GM15510 (cell line): ENCODE data around the gene B3GAT1.

Experiments used
- POLR2A ChIP-seq: IDR thresholded peaks from 3 replicates; pipeline ENCODE4 v1.6.1; 2011; ENCODE audit warnings: borderline replicate concordance; ENCODE audit not compliant: insufficient read length; ENCODE audit errors: extremely low read depth

Gene B3GAT1

GRCh38 chr11:134376150-134376921 is 35.7 kb downstream of the B3GAT1 start:
- TF ChIP-seq POLR2A = no peak

- TF ChIP-seq POLR2A = no peak
Measured at GRCh38 chr11:134374891-134375550, 37.0 kb downstream of the B3GAT1 start.

- TF ChIP-seq POLR2A = no peak
Measured at GRCh38 chr11:134374171-134374570, 37.9 kb downstream of the B3GAT1 start.

- TF ChIP-seq POLR2A = no peak
Measured at GRCh38 chr11:134373591-134374052, 38.4 kb downstream of the B3GAT1 start.

- TF ChIP-seq POLR2A = no peak
Measured at GRCh38 chr11:134372961-134373360, 39.1 kb downstream of the B3GAT1 start.

- TF ChIP-seq POLR2A = no peak
Measured at GRCh38 chr11:134372536-134372935, 39.5 kb downstream of the B3GAT1 start.

GRCh38 chr11:134371436-134372185 is 40.4 kb downstream of the B3GAT1 start:
- no peak for TF ChIP-seq POLR2A

GRCh38 chr11:134370526-134371435 is 41.3 kb downstream of the B3GAT1 start:
- TF ChIP-seq POLR2A = no peak

GRCh38 chr11:134369656-134370525 is 42.2 kb downstream of the B3GAT1 start:
- no peak for TF ChIP-seq POLR2A

- TF ChIP-seq POLR2A = no peak
Measured at GRCh38 chr11:134367781-134368180, 44.3 kb downstream of the B3GAT1 start.

- TF ChIP-seq POLR2A = no peak
Measured at GRCh38 chr11:134366254-134366653, 45.8 kb downstream of the B3GAT1 start.

GRCh38 chr11:134365011-134365925 is 46.8 kb downstream of the B3GAT1 start:
- no peak for TF ChIP-seq POLR2A
